ENCODE data around the gene GADD45A. TPM values are rescaled to one million over a fixed set of nuclear protein-coding genes. Genes with fewer than 3 reads are reported as not detected.

GADD45A gene
- total and polyA plus RNA-seq, 9 of the 15 experiments (the other 6 are each of a cell fraction or from before 2014, with no cell fraction given), result 21.3 to 156 (median 62.1) TPM

GRCh38 chr1:67646145-67647035 lies 38.6 kb upstream of the GADD45A start:
- peak overlapping the region; percentile 77 for H3K27ac ChIP-seq (ENCODE audit: extremely low read depth, low read depth, low read length)
- TF ChIP-seq ZBTB8A (IDR thresholded peaks at IDR 0.05; ENCODE audit: partially characterized antibody) (no peak), HNRNPH1 (optimal IDR thresholded peaks at IDR 0.05; ENCODE audit: low read depth, low read length) (no peak), SRSF1 (IDR thresholded peaks at IDR 0.05; ENCODE audit: low read depth, low read length) (no peak), ZNF592 (IDR thresholded peaks at IDR 0.05) (0 out of 2 replicates have a peak, but pooled peaks have one; percentile 39), LCOR (CRISPR knock-in tag; IDR thresholded peaks at IDR 0.05) (peak; percentile 68), ZNF121 (CRISPR knock-in tag; conservative IDR thresholded peaks at IDR 0.05) (no peak), MYNN (IDR thresholded peaks at IDR 0.05) (peak; percentile 22; the same call in 1 of the 2 replicates), MYNN (CRISPR knock-in tag; IDR thresholded peaks at IDR 0.05) (no peak), TBL1XR1 (IDR thresholded peaks at IDR 0.05; ENCODE audit: low read length in 2 of 2) (peak in 1 of 2 experiments; percentile 58; a peak in 2 of 4 replicates), ADNP (tag; IDR thresholded peaks at IDR 0.05) (no peak), ZNF707 (CRISPR knock-in tag; conservative IDR thresholded peaks at IDR 0.05) (no peak), BCLAF1 (IDR thresholded peaks at IDR 0.05; ENCODE audit: borderline replicate concordance in 1 of 2, control insufficient read depth in 1 of 2, low read depth in 2 of 2, low read length in 1 of 2) (no peak)

More at GRCh38 chr1:67646145-67647035, 38.6 kb upstream of the GADD45A start:
- in situ Hi-C loops (cut with MboI), result no loop called here
- WGBS (ENCODE audit: insufficient coverage, low coverage, missing lambda C conversion rate), result 11% methylated on average over 3 of the region's 3 CpGs
- no peaks in the 10 kb centered on the region for H3K9me1 ChIP-seq (ENCODE audit: control insufficient read depth, insufficient read depth, low read length)
- H2AFZ ChIP-seq (ENCODE audit: low read depth, low read length), result peak overlapping the region; percentile 46
- FAIRE-seq, result peak; percentile 91
- H3K4me2 ChIP-seq (ENCODE audit: insufficient read depth, low read length), result peak overlapping the region; percentile 47; the same call in 1 of the 2 replicates
- intact Hi-C loops (cut with micrococcal nuclease), result loop anchor here (2.0 kb wide), 1 partner anchor 38 kb away; the partner anchor contains the start of gene GADD45A
- ChIA-PET POLR2A (interaction anchor here (0.6 to 2.0 kb wide), 5 partner anchors 11 to 38 kb away, joined by 3 to 11 read pairs (median 7); partner anchors contain the start of gene GADD45A), CTCF (ENCODE audit: low intra/inter-chr PET ratio) (no interaction called here)
- H3K79me2 ChIP-seq (ENCODE audit: control insufficient read depth, insufficient read depth, low read length), result no peaks in the 10 kb centered on the region
- no peaks in the 10 kb centered on the region for H3K36me3 ChIP-seq (ENCODE audit: control insufficient read depth, insufficient read depth, low read length)
- peak; percentile 93 for ATAC-seq
- no peaks in the 10 kb centered on the region for H3K9me3 ChIP-seq (replicated peaks; ENCODE audit: control insufficient read depth, insufficient read depth, low read depth, low read length)
- no peak overlapping the region for H3K4me3 ChIP-seq
- BruUV-seq (replicated peaks), result no TSS peak
- no peaks in the 10 kb centered on the region for H3K27me3 ChIP-seq (ENCODE audit: control insufficient read depth in 2 of 2, insufficient read depth in 2 of 2, low read length in 2 of 2)
- H3K9ac ChIP-seq (ENCODE audit: insufficient read depth in 1 of 2, low read depth in 2 of 2, low read length in 2 of 2), result peak overlapping the region; percentile 12 to 17; a peak in 2 of 4 replicates
- peaks cover 19 to 25% of the 10 kb centered on the region in 2 experiments for H3K4me1 ChIP-seq (replicated peaks in 1 of 2; ENCODE audit: control insufficient read depth in 2 of 2, insufficient read depth in 2 of 2, low read length in 2 of 2)
- peak; percentile 76 to 81 (median 80) for DNase-seq (ENCODE audit: extremely low read depth in 1 of 4, low spot score in 3 of 4)
- H4K20me1 ChIP-seq (replicated peaks; ENCODE audit: control insufficient read depth, insufficient read depth, low read length), result no peaks in the 10 kb centered on the region
